Bronchial epithelial cell (primary cell): Measurements from ENCODE around the gene TMEM132D. TPM values are rescaled to one million over a fixed set of nuclear protein-coding genes. Genes with fewer than 3 reads are reported as not detected.
A peak's percentile ranks its signal among the peaks of the same experiment; 100 is the strongest.

Source experiments
- DNase-seq: peaks from one replicate; pipeline ENCODE4 v3.0.0-alpha.2; 2010; ENCODE audit warnings: low read depth
- FAIRE-seq: peaks from 2 replicates; lab custom pipeline; 2011; peaks lifted over from hg19 to GRCh38; lab: Jason Lieb, UNC
- H3K27me3 ChIP-seq: 2 replicates; pipeline ENCODE4 v1.5.1; 2011; ENCODE audit warnings: low read length; ENCODE audit not compliant: control insufficient read depth, insufficient read depth
- H3K36me3 ChIP-seq: 2 replicates; pipeline ENCODE4 v1.5.1; 2011; ENCODE audit warnings: low read length; ENCODE audit not compliant: control insufficient read depth, insufficient read depth
- H3K4me3 ChIP-seq: 2 replicates; pipeline ENCODE4 v1.5.1; 2011; ENCODE audit warnings: mild to moderate bottlenecking, low read depth, low read length, control low read depth
- CTCF ChIP-seq: IDR thresholded peaks from 2 replicates; pipeline ENCODE4 v1.5.1; 2011; ENCODE audit warnings: mild to moderate bottlenecking, moderate library complexity, low read length, control low read depth, inconsistent platforms; ENCODE audit not compliant: insufficient read depth, severe bottlenecking
- total RNA-seq: library from RNA; depleted of rRNA; stranded (reverse); fragments of >200 nt; gene quantifications from 2 replicates; pipeline ENCODE4 v1.2.1, GENCODE V29; 2014

Gene TMEM132D
- total RNA-seq, 1 donor from 2014 or later: not detected

GRCh38 chr12:129657179-129657578, 246.6 kb downstream of the TMEM132D start:
- Histone ChIP-seq H3K36me3 (no peaks in the 10 kb centered on the region), H3K27me3 (no peaks in the 10 kb centered on the region), H3K4me3 (no peak overlapping the region)
- no peak for TF ChIP-seq CTCF
- DNase-seq (no peak), FAIRE-seq (no peak)

- no peak for TF ChIP-seq CTCF
- Histone ChIP-seq H3K4me3 (no peak overlapping the region), H3K36me3 (no peaks in the 10 kb centered on the region), H3K27me3 (no peaks in the 10 kb centered on the region)
- DNase-seq: no peak
- FAIRE-seq: no peak
Measured at GRCh38 chr12:129651951-129652350, 251.9 kb downstream of the TMEM132D start.

- Histone ChIP-seq H3K4me3 (no peak overlapping the region), H3K36me3 (no peaks in the 10 kb centered on the region), H3K27me3 (no peaks in the 10 kb centered on the region)
- no peak for TF ChIP-seq CTCF
- DNase-seq: no peak
- no peak for FAIRE-seq
Measured at GRCh38 chr12:129641926-129642325, 261.9 kb downstream of the TMEM132D start.

GRCh38 chr12:129635021-129635685, 268.7 kb downstream of the TMEM132D start:
- Histone ChIP-seq H3K36me3 (no peaks in the 10 kb centered on the region), H3K4me3 (no peak overlapping the region), H3K27me3 (no peaks in the 10 kb centered on the region)
- DNase-seq: no peak
- FAIRE-seq: peak; percentile 55
- TF ChIP-seq CTCF: no peak

- FAIRE-seq: no peak
- no peak overlapping the region for H3K4me3 ChIP-seq
- H3K36me3 ChIP-seq: no peaks in the 10 kb centered on the region
- no peak for TF ChIP-seq CTCF
- H3K27me3 ChIP-seq: no peaks in the 10 kb centered on the region
- DNase-seq: no peak
Measured at GRCh38 chr12:129631316-129631715, 272.5 kb downstream of the TMEM132D start.

DNA sequence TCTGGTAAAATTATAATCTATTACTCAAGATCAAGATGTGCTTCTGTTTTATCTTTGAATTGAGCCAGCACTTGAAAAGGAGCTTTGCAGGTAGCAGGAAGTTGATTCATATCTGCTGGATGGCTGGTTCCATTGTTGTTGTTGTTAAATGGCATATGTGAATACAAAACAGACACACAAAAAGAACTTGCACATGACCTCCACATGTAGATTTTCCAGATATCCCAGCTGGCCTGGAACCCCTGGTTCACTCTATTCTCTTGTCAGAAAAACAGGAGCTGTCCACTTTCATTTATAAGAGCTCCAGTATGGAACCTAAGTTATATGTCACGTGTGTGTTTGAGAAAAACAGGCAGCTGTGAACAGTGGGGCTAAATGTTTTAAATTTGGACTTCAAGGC, 273.9 kb downstream of the TMEM132D start:
- no peaks in the 10 kb centered on the region for H3K36me3 ChIP-seq
- no peak for FAIRE-seq
- no peak overlapping the region for H3K4me3 ChIP-seq
- DNase-seq: no peak
- H3K27me3 ChIP-seq: no peaks in the 10 kb centered on the region
- no peak for TF ChIP-seq CTCF
